NCI-H2107 treated with DMSO at 0.1 percent for 48 hours (cell line): Measurements from ENCODE around the gene U2SURP.
"Not testable (repeated sequence)": the region's sequence is repeated elsewhere in the genome, so short reads cannot be mapped to it uniquely, and the experiment has no call there.

ENCODE experiments used
- DNase-seq: peaks from one replicate; lab custom pipeline; 2025; ENCODE audit not compliant: unreplicated experiment; lab: John Stamatoyannopoulos, UW

Gene U2SURP

DNA sequence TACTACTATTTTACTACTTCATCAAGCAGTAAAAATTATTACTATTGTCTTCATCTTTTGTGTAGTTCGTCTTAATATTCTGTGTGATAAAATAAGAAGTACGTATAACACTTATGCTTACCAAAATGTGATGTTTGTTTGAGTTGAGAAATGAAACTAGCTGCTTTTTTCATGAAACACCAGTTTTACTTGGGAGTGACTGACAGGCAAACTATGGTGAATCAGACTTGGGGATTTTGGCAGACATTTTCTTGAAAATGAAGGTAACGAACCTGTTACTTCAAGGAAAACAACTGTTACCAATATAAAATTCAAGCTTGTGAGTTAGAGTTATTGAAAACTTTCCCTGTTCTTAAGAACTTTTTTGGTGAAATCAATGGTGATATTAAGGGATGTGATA lies 10.3 kb downstream of the U2SURP start:
- no peak for DNase-seq

DNA sequence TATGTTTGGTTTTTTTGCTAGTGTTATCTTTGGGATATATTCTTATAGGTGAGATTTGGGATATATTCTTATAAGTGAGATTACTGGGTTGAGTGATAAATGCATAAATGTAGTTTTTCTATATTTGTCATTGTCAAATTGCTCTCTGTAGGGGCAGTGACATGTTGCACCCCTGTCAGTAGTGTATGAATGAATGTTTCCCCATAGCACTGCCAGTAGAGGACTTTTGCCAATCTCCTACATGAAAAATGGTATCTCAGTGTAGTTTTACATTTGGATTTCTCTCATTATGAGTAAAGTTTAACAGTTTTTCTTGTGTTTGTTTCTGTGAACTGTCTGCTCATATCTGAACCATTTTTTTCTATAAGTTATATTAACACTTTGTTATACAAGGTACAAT lies 13.6 kb downstream of the U2SURP start:
- no peak for DNase-seq

DNA sequence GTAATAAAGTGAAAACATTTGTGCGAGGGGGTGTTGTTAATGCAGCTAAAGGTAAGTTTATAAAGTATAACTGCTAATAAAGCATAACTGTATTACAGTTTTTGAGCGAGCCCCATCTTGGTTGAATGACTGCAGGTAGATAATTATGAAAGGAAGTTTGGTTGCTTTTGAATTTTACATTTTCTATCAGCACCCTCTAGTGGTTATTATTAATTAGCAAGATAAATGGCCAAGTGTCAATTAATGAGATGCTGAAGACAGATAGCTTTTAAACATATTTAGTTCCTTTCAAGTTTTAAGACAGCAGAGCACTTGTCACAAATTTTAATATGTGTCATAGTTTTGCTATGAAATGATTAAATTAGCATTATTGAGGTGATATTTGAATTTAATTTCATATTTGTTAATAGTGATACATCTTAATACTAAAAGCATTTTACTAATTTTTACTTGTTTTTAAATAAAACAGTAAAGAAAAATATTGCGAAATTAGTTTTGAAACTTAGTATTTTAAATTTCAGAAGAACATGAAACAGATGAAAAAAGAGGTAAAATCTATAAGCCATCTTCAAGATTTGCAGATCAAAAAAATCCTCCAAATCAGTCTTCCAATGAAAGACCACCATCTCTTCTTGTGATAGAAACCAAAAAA lies 15.1 kb downstream of the U2SURP start:
- peak; percentile 46 for DNase-seq

DNA sequence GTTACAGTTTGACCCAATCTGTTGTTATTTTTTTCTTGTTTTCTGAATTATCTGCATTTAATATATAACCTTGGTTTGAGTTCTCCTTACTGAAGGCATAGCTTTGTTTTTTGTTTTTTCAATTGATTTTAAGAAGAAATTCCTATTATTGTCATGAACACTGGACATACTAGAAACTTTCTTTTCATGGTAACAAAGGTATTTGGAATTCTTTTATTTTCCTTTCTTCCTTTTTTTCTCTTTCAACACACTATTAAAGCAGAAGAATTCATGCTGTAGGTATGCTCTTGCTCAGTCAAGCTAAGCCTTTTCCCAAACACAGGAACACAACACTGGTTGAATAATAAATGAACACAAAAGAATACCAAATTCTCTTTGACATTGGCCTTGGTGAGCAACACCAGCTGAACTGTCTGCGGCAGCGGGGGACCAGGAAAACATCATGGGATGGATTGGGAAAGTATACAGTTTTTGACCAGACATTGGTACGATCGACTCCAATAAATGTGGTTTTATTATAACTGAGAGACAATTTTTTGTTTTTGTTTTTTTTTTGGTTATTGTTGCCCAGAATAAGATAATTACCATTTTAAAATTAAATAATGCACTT lies 23.1 kb downstream of the U2SURP start:
- DNase-seq, result no peak

DNA sequence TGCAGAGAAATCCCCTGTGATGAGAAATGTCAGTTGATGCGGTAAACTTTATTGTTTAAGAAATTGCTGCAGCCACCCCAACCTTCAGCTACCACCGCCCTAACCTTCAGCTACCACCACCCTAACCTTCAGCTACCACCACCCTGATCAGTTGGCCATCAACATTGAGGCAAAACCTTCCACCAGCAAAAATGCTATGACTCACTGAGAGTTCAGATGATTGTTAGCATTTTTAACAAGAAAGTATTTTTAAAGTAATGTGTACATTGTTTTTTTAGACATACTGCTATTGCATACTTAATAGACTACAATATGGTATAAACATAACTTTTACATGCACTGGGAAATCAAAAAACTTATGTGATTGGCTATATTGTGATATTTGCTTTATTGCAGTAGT lies 30.0 kb downstream of the U2SURP start:
- no peak for DNase-seq

DNA sequence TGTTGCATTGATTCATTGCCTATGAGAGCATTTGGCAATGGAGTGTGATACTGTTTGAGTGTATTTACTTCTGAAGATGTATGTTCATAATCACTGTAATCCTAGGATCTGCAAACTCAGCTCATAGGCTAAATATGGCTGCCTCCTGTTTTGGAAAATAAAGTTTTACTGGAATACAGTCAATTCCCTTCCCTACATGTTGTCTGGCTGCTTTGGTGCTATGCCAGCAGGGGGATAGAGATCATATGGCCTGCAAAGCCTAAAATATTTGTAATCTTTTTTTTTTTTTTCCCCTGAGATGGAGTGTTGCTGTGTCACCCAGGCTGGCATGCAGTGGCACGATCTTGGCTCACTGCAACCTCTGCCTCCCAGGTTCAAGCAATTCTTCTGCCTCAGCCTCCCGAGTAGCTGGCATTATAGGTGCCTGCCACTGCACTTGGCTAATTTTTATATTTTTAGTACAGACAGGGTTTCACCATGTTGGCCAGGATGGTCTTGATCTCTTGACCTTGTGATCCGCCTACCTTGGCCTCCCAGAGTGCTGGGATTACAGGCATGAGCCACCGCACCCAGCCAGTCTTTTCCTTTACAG lies 30.5 kb downstream of the U2SURP start:
- not testable (repeated sequence) for DNase-seq

DNA sequence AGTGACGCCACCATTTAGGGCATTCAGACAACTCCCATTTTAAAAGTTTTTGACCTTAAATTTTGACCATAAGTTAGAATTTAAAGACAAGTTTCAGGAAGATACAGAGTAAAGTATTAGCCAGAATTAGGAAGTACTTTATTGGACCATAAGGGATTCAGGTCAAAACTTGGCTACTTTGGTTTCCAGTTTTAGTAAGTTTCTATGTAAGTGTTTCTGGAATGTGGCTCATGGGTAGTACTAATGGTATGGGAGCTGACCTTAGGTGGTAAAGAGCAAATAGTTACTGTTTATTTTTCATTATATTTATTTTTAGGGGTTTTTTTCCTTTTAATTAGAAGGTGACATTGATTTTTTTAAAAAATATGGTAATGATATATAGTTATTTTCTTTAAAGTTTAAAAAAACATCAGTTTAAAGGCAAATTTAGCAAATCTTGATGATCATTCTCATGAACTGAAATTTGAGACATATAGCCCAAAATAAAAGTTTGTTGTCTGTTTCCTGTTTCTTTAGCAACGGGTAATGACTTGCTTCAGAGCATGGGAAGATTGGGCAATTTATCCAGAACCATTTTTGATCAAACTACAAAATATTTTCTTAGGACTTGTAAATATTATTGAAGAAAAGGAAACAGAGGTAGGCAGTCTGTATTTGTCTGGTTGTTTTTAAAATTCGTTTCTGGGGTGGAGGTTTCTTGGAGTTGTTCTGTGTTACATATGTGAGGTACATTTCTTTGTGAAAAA lies 34.3 kb downstream of the U2SURP start:
- DNase-seq, result no peak

DNA sequence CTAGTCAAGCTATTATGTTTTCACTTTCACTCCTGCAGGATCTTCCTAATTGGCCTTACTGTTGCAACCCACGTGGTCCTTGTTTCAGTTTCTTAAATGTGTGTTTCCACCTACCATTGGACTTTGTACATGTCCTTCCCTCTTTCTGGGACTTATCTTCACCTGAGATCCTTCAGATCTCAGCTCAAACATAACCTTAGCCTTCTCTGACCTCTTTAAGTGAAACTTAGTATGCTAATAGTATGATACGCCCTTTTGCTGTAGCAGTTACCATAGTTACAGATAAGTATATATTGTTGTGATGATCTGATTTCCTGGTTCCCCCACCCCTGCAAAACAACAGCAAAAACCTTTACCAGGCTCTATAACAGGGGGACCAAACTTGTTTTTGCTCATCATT lies 35.2 kb downstream of the U2SURP start:
- no peak for DNase-seq

DNA sequence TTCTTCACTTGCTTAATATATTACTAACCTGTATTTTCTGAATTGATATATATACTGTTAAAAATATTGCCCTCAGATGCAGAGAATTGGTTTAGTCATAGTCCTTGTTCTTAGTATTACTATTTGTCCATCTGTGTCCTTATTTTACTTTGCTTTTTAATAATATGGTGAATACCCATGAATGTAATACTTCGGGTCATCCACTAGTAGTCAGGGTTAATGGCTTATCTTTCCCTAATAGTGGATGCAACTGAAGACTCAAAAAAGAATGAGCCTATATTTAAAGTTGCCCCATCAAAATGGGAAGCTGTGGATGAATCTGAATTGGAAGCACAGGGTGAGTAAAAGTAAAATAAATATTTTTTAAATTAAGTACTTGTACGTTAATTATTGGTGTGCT lies 36.5 kb downstream of the U2SURP start:
- DNase-seq, result no peak

DNA sequence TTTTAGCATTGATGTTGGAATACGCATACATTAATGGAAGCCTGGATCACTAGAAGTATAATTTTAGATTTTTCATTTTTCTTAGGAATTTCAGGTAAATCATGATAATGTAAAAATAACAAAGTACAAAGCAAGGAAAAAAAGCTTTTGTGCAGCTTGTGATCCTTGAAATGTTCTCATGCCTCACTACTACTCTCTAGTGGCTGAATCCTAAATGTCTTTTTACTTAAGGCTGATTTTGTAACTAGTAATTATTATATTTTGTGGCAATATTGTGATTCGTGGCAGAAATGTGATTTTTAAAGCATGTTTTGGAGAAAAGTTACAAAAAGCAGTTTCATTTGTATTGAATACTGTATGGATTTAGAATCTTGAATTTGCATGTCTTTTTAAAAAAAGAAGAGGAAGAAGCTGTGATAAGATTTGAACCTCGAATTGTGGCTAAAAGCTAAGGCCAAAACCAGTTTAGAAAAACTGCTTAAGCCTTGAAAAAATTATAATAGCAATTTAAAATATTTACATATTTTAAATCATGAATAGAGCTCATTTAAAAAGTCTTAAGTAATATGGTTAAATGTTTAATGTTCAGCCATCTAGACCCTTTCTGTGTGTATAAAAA lies 39.0 kb downstream of the U2SURP start:
- DNase-seq, result no peak

DNA sequence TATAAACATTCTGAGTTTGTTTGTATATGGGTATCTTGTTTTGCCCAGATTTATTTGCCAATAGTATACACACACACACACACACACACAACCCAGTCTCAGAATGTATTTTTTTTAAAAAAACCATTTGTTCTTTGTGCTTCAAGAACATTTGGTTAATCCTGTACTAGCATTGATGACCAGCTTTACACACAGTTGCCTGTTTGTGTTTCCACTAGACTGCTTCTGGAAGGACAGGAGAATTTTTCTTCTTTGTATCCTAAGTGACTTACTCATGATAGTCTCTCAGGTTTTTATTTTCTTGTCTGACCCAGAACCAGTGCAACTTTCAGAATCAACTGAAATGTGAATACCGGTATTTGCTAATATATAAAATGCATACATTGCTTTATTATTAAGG lies 40.5 kb downstream of the U2SURP start:
- no peak for DNase-seq

DNA sequence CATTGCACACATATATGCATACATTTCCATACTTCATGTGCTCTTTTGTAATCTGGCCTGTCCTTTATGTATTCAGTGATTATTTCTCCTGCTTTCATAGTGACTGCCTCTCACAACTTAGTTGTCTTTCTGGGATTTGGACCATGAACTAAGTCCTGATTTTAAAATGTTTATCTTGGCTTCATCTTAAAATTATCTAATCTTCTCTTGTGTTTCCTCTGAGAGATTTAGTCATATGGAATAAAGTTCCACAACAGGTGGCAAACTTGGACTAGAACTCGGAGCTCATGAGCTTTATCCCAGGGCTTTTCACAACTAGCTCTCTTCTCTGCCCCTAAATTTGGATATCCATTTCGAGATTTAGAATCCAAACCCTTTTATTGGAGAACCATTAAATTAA lies 44.3 kb downstream of the U2SURP start:
- no peak for DNase-seq

DNA sequence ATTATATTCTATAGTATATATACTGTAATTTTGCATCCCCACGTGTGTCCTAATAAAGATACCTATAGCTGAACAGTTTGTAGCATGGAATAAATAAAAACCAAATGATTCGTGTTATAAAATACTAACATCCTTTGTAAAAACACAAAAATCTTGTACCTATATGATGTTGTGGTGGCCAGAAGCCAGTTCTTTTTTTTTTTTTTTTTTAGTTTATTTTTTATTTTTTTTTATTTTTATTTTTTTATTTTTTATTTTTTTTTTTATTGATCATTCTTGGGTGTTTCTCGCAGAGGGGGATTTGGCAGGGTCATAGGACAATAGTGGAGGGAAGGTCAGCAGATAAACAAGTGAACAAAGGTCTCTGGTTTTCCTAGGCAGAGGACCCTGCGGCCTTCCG lies 44.7 kb downstream of the U2SURP start:
- DNase-seq, result not testable (repeated sequence)

DNA sequence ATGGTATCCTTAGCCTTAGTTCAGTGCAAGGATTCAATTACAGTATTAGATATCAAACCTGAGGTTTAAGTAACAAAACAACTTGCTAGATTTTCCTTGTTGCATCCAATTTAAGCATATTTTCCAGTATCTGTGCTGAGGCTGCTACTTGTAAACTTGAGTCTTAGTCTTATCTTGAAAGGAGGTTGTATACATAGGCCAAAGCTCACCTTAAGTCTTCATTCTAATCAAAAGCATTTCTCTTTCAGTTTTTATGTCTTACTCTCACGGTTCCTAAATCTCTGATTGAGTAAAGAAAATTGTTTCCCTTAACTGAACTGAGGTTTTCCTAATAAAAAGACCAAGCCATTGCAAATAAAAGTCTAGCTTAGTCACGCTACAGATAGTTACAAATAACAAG lies 52.6 kb downstream of the U2SURP start:
- no peak for DNase-seq

DNA sequence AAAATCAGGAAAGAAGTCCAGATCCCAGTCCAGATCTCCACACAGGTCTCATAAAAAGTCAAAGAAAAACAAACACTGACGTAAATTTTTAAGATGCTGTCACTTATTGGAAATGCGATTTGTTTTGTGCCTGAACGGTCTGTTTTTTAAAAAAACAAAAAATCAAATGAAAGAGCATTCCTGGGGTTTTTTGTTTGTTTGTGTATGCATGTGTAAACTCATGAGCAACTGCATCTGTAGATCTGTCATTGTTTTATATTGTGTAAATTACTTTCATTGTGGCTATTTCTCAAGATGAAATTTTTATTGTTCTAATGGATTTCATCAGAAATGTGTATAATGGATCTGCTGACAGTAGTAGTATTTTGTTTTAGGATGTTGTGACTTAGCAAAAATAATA lies 55.0 kb downstream of the U2SURP start:
- DNase-seq, result no peak

DNA sequence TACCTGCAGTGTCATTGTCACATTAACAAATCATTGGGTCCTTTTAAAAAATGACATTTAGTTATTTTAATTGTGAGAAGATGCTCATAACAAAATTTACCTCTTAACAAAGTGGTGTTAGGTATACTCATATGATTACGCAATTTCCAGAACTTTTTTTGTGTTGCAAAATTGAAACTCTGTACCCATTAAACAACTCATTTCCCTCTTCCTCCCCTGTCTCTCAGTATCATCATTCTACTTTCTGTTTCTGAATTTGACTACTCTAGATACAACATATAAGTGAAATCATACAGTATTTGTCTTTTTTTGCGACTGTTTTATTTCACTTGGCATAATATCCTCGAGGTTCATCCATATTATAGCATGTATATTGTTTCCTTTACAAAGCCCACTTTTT lies 59.5 kb downstream of the U2SURP start:
- DNase-seq, result no peak

DNA sequence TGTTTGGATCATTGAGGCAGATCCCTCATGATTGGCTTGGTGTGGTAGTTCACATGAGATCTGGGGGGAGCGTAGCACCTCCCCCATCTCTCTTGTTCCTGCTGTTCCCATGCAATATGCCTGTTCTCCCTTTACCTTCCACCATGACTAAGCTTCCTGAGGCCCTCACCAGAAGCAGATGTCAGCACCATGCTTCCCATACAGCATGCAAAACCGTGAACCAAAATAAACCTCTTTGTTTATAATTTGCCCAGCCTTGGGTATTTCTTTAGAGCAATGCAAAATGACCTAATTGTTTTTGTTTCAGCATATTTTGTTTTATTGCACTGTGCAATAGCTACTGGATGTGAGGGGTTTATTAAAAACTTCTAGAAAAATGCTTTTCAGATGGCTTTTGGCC lies 61.6 kb downstream of the U2SURP start:
- DNase-seq, result no peak

DNA sequence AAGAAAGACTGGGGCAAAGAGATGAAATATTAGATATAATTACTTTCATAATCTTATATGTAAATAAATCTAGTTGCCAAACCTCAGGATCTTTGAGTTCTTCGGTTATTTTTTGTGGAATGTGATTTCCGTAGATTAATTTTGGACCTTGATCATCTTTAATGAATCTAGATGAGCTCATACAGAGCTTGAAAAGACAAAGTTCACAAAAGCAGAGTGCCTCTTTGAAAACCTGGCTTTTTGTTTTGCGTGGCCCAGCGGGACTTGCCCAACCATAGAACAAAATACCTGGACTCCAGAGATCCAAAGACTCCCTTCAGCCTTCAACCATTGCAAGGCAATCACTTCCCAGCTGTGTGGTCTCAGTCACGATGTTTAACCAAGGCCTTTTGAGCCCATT lies 63.4 kb downstream of the U2SURP start:
- no peak for DNase-seq

DNA sequence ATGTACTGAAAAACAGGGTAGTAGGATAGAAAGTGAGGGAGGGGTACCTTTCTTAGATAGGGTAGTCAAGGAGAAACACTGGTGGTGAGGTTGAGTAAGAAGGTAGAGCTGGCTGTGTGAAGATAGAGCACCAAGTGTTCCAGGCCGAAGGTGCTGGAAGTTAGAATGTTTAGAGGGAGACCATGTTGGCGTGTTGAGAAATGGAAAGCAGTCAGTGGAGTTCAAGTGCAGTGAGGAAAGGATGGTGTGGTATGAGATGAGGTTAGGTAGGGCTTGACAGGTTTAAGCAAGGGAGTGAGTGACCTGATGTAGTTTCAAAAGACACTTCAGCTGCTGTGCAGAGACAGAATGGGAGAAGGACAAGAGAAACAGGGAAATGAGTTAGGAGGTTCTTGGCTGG lies 64.0 kb downstream of the U2SURP start:
- DNase-seq, result no peak

DNA sequence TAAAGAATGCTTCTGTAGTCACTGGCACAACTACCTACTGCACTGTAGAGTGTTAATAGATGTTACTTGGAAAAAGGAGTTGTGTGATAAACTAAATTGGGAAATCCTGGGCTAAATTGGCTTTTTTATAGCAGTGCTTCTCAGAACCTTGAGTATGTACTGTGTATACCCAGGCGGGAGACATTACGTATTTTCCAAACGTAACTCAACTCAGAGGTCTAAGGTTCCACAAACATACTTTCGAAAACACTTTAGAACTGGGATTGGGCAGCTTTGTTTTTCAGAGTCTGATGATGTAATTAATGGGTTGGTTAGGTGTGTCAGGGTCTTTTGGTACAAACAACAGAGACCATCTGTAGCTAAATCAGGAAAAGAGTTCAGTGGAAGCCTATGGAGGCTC lies 64.7 kb downstream of the U2SURP start:
- no peak for DNase-seq

DNA sequence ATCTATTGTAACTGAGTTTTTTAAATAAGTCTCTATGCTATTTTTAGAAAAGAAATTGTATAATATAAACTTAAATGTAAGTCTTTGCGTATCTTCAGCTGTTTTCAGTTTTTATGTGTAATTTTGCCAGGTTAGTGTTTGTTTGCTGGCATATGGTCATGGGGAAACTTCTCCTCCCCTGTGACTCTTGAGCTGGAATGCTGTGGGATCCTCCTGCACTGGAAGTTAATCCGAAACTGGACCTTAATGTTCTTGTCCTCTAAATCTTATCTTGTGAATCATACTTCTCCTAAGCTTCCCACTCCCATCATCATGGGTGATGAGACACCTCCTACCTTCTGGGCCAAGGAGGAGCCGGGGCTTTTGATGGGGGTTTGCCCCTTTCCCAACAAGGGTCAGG lies 65.8 kb downstream of the U2SURP start:
- DNase-seq, result no peak

DNA sequence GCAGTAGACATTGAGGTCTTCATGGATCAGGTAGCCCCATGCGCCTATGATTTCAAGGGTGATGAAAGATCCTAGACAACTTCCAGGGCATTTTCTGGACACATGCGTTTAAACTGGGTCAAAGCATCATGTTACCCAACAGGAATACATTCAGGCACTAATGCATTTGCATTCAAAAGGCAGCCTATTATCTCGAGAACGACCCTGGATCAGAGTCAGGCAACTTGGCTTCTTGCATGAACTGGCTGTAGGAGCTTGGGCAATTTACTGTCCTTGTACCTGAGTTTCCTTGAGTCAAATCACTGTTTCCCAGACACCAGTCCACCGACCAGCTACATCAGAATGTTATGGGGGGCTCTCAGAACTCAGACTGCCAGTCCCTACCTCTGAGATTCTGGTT lies 66.7 kb downstream of the U2SURP start:
- no peak for DNase-seq
